Fibroblast of the aortic adventitia (primary cell): ENCODE data around the gene MED20. TPM values are rescaled to one million over a fixed set of nuclear protein-coding genes. Genes with fewer than 3 reads are reported as not detected.

ENCODE experiments used
- DNase-seq: peaks from one replicate; pipeline ENCODE4 v3.0.0-alpha.2; 2010; ENCODE audit warnings: low read depth
- H3K4me3 ChIP-seq: 2 replicates; pipeline ENCODE4 v1.5.1; 2011; ENCODE audit warnings: low read depth, mild to moderate bottlenecking, control low read depth, low read length, moderate library complexity
- total RNA-seq: library from RNA; depleted of rRNA; stranded (reverse); fragments of >200 nt; gene quantifications from 2 replicates; pipeline ENCODE4 v1.2.3, GENCODE V29; 2012; ENCODE audit warnings: low replicate concordance
- TF ChIP-seq, protein P1 (sequence below): IDR thresholded peaks from 2 replicates; pipeline ENCODE4 v1.5.1; 2011; ENCODE audit warnings: mild to moderate bottlenecking, low read length, control low read depth, inconsistent platforms; ENCODE audit not compliant: insufficient read depth

The MED20 gene
- total RNA-seq, 1 donor = 29.9 TPM

DNA sequence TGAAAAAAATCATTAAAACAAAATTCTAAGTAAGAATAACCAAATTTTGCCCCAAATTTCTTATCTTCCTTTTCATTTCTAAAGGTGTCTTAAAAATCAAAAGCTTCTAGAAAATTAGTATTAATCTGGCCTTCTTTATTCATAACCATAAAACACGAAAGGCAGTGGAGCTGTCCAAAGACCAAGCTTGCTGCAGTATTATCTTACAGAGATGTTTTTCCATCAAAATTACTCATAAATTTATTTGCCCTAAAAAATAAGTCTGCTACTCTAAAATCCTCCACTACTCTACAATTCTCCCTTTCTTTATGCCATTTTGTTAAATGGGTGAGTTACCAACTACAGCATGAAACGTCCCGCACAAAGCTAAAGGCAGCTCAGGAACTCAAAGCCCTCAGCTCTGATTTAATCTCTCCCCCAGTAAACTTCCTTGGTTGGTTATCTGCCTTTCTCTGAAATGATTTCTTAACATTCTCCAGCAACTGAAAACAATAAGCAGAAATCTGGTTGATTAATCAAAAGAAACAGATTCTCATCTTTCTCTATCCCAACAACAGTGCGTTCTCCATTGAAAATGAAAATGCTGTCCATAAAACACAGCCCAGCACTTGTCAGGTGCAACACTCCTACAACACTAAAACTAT lies 27.9 kb downstream of the MED20 start:
- no peak overlapping the region for H3K4me3 ChIP-seq
- no peak for DNase-seq
- TF ChIP-seq, protein P1, sequence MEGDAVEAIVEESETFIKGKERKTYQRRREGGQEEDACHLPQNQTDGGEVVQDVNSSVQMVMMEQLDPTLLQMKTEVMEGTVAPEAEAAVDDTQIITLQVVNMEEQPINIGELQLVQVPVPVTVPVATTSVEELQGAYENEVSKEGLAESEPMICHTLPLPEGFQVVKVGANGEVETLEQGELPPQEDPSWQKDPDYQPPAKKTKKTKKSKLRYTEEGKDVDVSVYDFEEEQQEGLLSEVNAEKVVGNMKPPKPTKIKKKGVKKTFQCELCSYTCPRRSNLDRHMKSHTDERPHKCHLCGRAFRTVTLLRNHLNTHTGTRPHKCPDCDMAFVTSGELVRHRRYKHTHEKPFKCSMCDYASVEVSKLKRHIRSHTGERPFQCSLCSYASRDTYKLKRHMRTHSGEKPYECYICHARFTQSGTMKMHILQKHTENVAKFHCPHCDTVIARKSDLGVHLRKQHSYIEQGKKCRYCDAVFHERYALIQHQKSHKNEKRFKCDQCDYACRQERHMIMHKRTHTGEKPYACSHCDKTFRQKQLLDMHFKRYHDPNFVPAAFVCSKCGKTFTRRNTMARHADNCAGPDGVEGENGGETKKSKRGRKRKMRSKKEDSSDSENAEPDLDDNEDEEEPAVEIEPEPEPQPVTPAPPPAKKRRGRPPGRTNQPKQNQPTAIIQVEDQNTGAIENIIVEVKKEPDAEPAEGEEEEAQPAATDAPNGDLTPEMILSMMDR = no peak

DNA sequence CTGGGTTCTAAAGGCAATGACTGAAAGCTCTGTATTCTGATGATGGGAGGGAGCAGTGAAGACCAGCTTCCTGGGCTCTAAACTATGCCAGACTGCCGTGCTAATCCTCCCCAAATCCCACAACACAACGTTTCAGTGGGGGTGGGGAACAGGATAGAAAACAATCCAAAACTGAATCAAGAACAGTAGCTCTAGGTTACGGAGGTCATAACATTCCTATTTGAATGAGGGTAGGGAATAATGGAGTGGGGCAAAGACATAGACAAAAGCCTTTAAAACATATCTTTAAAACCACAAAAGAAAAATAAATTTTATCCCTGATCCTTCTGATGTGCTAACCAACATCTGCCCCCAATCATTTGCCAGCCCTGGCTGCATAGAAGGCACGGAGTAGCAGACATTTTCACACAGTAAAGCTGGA lies 33.6 kb downstream of the MED20 start:
- TF ChIP-seq, protein P1 = no peak
- DNase-seq = no peak
- no peak overlapping the region for H3K4me3 ChIP-seq

DNA sequence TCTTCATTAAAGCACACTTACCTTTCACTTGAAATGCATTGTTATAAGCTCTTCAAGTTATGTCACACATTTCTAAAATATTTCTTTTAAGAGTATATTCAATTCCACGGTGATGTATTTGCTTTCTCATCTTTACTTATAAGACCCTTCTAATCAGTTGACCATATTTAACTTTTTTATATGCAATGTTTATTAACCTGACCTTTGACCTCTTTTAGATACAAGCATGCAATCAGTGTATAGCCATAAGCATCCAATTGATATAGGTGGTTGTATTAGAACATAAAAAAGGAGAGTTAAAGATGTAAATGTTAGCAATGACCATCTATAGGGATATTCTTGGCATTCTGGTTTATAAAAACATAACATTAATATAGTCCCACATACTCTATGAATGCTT lies 35.0 kb downstream of the MED20 start:
- no peak for DNase-seq
- TF ChIP-seq, protein P1 = no peak
- no peak overlapping the region for H3K4me3 ChIP-seq

GRCh38 chr6:41884957-41885356 lies 36.0 kb downstream of the MED20 start:
- no peak overlapping the region for H3K4me3 ChIP-seq
- TF ChIP-seq, protein P1 = no peak
- DNase-seq = no peak

DNA sequence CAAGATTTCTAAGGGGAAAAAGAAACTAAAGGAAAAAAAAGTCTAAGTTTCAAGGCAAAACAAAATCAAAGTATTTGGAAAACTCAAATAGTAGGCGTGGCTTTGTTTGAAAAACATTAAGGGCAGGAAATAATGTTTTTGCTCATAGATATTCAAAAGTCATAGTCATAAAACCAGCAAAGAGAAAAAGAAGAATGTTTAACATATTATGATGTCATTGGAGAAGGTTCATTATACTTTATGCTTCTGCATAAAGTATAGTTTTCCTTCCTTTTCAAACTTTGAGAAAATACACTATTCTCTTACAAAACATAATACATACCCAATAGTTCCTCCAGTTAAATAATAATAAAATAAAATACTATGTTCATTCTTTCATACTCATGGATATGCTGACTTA lies 39.4 kb downstream of the MED20 start:
- TF ChIP-seq, protein P1 = no peak
- DNase-seq = no peak
- H3K4me3 ChIP-seq = no peak overlapping the region

DNA sequence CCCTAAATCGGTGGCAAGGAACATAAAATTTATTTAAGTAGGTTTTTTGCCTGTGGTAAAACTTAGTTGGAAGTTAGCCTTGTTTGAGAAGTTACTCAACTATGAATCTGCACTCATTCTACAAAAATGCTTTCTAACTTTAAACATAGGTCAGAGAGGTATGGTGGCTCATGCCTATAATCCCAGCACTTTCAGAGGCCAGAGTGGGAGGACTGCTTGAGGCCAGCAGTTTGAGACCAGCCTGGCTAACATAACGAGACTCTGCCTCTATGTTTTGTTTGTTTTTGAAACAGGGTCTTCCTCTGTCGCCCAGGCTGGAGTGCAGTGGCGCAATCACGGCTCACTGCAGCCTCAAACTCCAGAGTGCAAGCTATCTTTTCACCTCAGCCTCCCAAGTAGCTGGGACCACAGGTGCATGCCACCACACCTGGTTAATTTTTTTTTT lies 42.0 kb downstream of the MED20 start:
- DNase-seq = peak; percentile 56
- TF ChIP-seq, protein P1 = no peak
- no peak overlapping the region for H3K4me3 ChIP-seq

DNA sequence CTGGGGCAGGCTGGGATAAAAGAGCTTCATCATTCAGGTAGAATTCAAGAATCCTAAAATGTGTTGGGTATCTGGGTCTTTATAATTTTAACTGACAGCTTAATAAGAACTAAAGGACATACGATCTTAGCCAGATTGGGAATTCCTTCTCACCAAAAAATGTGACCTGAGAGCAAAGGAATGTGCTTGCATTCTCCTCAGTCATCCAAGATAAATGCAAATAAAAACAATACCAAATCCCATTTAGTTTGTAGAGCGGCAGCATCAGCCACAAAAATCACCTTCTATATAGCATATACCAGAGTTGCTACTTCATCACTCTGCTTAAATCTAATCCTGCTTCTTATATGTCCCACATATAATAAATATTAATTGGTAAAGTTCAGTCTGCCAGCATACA lies 42.7 kb downstream of the MED20 start:
- DNase-seq = peak; percentile 52
- TF ChIP-seq, protein P1 = no peak
- no peak overlapping the region for H3K4me3 ChIP-seq
